Measurements from ENCODE around the gene TAGLN.
A peak's percentile ranks its signal among the peaks of the same experiment; 100 is the strongest.

The TAGLN gene

GRCh38 chr11:117199053-117199915, at the start of gene TAGLN:
TAGLN (plus strand) TSS chr11:117199370; CDS start chr11:117203014, 3,644 bp downstream.
- no peak for DNase-seq (ENCODE audit: low read depth)

DNA sequence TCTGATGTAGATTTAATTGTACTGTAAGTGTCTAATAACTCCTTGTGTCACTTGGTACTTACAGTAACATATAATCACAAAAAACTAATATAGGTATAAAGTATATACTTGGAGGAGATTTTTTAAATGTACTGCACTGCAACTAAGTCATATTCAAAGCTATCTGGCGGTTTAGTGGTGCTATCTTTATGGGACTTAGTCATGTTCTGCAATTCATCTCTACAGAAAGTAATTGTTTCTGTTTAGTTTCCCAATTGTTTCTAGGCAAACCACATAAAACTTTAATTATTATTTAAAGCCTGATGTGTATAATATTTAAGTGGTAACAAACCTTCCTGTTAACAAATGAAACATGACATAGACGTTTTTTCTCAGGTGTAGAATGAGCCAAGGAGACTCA, 47.1 kb upstream of the TAGLN start:
- no peak for DNase-seq (ENCODE audit: low read depth)

GRCh38 chr11:117154468-117154867, 44.7 kb upstream of the TAGLN start:
- DNase-seq (ENCODE audit: low read depth), result no peak

GRCh38 chr11:117157507-117157906, 41.7 kb upstream of the TAGLN start:
- no peak for DNase-seq (ENCODE audit: low read depth)

- no peak for DNase-seq (ENCODE audit: low read depth)
Measured at GRCh38 chr11:117159892-117160291, 39.3 kb upstream of the TAGLN start.

DNA sequence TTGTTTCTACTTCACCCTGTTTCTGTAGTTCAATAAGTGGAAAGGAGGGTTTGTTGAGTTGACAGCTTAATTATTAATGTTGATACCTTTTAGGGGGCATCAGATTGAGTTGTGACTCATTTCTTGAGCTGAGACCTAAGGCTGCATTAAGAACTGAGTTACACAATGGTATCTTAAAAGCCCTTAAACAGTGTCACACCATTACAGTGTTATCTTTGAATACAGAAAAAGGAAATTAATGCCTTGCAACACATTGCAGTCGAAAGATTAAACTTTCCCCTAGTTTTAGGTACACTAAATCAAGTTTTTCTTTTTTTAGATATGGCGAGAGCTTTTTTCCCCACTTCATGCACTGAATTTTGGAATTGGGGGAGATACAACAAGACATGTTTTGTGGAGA, 38.3 kb upstream of the TAGLN start:
- DNase-seq (ENCODE audit: low read depth), result no peak

DNA sequence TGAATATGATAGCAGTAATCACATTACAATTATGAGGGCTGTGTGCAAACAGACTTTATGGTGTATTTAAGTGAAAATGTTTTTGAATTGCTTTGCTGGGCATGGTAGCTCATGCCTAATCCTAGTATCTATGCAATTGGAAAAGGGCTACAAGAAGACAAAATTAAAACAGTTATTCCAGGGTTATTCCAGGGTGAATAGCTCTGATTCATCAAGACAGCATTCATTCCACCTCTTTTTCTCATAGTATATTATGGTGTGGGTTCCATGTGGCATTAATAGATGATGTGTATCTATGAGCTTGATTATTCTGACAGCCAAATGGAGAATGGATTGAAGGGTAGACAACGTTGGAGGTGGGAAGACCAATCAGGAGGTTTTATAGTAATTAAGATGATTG, 32.7 kb upstream of the TAGLN start:
- no peak for DNase-seq (ENCODE audit: low read depth)

- DNase-seq (ENCODE audit: low read depth), result no peak
Measured at GRCh38 chr11:117169736-117170135, 29.4 kb upstream of the TAGLN start.

GRCh38 chr11:117170210-117170609, 29.0 kb upstream of the TAGLN start:
- no peak for DNase-seq (ENCODE audit: low read depth)

DNA sequence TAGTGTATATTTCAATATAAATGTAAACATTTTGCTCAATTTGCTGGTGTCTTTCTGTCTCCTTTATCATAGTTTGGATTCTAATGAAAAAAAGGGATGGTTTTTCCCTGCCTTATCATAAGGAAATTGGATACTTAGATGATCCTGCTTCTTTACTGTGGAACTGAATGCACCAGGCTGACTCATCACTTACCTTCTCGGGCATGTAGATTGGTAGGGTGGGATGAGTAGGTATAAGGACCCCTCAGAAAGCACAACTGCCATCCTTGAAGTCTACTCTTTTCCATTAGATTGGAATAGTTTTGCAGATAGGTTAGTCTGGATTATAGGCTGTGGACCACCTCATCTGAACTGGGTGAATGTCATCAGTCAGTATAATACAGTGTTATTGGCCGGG, 28.2 kb upstream of the TAGLN start:
- no peak for DNase-seq (ENCODE audit: low read depth)

DNA sequence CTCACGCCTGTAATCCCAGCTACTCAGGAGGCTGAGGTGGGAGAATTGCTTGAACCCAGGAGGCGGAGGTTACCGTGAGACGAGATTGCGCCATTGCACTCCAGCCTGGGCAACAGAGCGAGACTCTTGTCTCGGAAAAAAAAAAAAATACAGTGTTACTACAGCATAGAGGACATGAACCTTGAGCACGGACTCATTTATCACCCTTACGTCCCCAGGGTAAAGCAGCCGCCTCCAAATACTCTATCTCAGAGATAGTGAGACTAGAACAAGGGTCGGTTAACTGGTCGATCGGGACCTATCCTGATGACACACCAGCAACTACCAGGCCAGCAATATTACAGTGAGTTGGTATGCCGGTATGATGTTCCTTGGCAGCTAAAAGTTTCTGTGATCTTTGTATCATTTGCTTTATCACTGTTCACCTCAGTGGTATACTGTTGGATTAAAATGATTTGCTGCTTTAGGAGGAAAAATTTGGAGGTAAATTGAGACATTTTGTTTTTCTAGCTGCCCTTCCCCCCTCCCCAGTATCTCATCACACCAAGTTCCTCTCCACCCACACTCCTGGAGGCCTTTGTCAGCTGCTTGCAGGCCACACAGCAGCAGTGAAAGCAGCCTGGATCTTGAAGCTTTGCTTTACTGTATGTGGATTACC, 27.6 kb upstream of the TAGLN start:
- no peak for DNase-seq (ENCODE audit: low read depth)

- no peak for DNase-seq (ENCODE audit: low read depth)
Measured at GRCh38 chr11:117172724-117173421, 26.3 kb upstream of the TAGLN start.

- DNase-seq (ENCODE audit: low read depth), result no peak
Measured at GRCh38 chr11:117175104-117175503, 24.1 kb upstream of the TAGLN start.

GRCh38 chr11:117175781-117176180, 23.4 kb upstream of the TAGLN start:
- no peak for DNase-seq (ENCODE audit: low read depth)

GRCh38 chr11:117176186-117176585, 23.0 kb upstream of the TAGLN start:
- DNase-seq (ENCODE audit: low read depth), result no peak

- no peak for DNase-seq (ENCODE audit: low read depth)
Measured at GRCh38 chr11:117177534-117178209, 21.5 kb upstream of the TAGLN start.

DNA sequence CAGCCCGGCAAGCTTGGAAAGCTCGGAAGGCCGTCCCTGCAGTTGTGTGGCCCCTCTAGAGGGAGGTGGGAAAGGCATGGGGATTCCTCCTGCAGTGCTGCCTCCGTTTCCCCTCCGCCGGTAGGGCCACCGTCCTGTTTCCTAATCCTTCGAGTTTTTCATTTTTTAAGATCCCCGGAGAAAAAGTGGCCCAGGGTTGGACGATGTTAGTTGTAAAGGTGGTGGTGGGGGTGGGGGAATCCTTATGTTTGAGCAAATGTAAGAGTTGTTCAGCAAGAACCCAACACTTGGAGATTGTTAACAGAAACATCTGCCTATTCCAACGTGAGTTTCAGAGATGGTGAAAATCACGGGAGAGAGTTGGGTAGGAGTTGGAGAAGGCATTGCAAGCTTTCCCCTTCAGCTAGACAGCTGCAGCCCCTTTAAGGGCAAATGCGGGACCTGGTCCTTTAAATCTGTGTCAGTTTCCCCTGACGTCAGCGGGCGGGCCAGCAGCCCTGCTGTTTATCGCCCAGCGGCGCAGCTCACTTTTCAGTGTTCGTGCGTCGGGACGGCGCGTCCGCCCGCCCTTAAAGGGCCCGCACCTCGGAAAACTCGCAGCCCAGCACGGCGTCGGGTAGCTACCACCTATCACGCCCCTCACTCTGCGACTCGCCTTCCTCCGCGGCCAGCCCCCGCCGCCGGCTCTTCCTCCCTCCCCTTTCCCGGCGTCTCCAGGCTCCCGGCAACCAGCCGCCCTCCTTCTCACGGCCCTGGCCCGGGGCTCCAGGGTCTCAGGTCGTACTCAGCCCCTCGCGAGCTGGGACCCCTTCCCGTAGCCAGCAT, 20.7 kb upstream of the TAGLN start, which contains the start of gene SIDT2:
SIDT2 (plus strand) TSS at position 534 of the 825 bp plus-strand sequence. CDS start 521 bp downstream, outside the sequence.
- peak; percentile 78 for DNase-seq (ENCODE audit: low read depth)

DNA sequence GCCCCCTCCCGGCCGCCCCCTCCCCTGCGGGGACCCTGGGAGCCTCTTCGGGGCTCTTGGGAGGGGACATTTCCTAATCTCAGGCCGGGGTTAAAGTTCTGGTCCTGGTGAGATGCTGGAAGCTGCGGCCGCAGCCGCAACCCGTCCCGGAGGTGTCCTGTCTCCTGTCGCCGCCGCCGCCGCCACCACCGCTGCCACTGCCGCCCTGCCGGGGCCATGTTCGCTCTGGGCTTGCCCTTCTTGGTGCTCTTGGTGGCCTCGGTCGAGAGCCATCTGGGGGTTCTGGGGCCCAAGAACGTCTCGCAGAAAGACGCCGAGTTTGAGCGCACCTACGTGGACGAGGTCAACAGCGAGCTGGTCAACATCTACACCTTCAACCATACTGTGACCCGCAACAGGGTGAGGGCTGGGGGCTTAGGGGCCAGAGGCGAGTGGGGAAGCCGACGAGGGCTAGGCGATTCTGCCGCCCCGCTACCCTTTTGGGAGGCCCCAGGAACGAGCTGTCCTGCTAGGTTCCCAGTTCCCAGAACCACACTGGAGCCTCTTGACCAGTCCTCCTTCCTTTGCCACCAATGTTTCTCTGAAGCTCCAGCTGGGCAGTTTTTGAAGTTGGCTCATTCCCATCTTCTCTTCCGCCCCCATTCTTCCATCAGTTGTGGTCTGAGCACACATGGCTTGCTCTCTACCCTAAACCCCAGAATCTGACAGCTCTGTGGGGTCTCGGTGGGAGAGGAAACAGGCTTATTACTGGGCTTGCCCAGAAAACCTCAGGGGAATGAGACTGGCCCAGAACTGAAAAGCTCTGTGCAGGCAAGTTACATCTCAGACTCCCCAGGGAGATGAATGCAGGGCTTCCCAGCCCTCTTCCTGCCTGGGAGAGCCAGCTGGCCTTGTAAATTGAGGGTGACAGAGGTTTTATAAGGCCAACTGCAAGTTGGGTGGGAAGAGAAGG, 19.8 kb upstream of the TAGLN start:
- peak; percentile 16 for DNase-seq (ENCODE audit: low read depth)

GRCh38 chr11:117180020-117180419, 19.1 kb upstream of the TAGLN start:
- DNase-seq (ENCODE audit: low read depth), result no peak
